ENCODE results near the gene SSX5. TPM values are rescaled to one million over a fixed set of nuclear protein-coding genes. Genes with fewer than 3 reads are reported as not detected.
"Not testable (repeated sequence)": the region's sequence is repeated elsewhere in the genome, so short reads cannot be mapped to it uniquely, and the experiment has no call there.

SSX5 gene, protein sequence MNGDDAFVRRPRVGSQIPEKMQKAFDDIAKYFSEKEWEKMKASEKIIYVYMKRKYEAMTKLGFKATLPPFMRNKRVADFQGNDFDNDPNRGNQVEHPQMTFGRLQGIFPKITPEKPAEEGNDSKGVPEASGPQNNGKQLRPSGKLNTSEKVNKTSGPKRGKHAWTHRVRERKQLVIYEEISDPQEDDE
- not detected in 2 replicates for total RNA-seq

- no peaks in the 10 kb centered on the region for H3K4me1 ChIP-seq (ENCODE audit: insufficient read depth, low read length)
- no peaks in the 10 kb centered on the region for H3K79me2 ChIP-seq (ENCODE audit: insufficient read depth, low read length)
- H3K27ac ChIP-seq (ENCODE audit: low read depth, low read length): no peak within 1 kb of the TSS
- no peaks in the 10 kb centered on the region for H3K9me3 ChIP-seq (ENCODE audit: low read depth, low read length)
- no peak for DNase-seq (ENCODE audit: insufficient read length, low spot score, missing footprints)
- H4K20me1 ChIP-seq (ENCODE audit: insufficient read depth, low read length): no peaks in the 10 kb centered on the region
- H2AFZ ChIP-seq (ENCODE audit: low read length): no peak within 1 kb of the TSS
- no peak within 1 kb of the TSS for H3K4me3 ChIP-seq (ENCODE audit: insufficient read depth, low read length)
- no peaks in the 10 kb centered on the region for H3K36me3 ChIP-seq (ENCODE audit: insufficient read depth, low read length)
- no peaks in the 10 kb centered on the region for H3K27me3 ChIP-seq (ENCODE audit: insufficient read depth, low read length)
- no peak within 1 kb of the TSS for H3K4me2 ChIP-seq (ENCODE audit: insufficient read depth, low read length)
- TF ChIP-seq, protein P1, sequence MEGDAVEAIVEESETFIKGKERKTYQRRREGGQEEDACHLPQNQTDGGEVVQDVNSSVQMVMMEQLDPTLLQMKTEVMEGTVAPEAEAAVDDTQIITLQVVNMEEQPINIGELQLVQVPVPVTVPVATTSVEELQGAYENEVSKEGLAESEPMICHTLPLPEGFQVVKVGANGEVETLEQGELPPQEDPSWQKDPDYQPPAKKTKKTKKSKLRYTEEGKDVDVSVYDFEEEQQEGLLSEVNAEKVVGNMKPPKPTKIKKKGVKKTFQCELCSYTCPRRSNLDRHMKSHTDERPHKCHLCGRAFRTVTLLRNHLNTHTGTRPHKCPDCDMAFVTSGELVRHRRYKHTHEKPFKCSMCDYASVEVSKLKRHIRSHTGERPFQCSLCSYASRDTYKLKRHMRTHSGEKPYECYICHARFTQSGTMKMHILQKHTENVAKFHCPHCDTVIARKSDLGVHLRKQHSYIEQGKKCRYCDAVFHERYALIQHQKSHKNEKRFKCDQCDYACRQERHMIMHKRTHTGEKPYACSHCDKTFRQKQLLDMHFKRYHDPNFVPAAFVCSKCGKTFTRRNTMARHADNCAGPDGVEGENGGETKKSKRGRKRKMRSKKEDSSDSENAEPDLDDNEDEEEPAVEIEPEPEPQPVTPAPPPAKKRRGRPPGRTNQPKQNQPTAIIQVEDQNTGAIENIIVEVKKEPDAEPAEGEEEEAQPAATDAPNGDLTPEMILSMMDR (IDR thresholded peaks at IDR 0.05; ENCODE audit: extremely low read depth, low read depth, low read length): no peak
Observed at GRCh38 chrX:48196745-48197201, at the start of gene SSX5. SSX5 (minus strand) TSS chrX:48196795; CDS start chrX:48195358, 1,437 bp downstream.

DNA sequence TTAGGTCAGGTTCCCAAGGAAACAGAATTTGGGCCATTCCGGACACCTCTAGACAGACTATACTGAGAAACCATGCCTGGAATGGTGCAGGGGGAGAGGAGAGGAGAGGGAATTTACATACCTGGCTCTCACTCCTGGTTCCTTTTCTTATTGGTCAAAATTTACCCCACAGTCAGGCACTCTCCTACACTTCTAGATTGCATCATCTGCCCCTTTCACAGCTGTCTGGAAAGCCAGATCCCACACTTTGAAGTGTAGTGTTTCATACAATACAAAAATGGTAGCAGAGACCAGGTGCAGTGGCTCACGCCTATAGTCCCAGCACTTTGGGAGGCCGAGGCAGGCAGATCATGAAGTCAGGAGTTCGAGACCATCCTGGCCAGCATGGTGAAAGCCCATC, 27.6 kb upstream of the SSX5 start:
- not testable (repeated sequence) for H3K4me3 ChIP-seq (ENCODE audit: insufficient read depth, low read length); H2AFZ ChIP-seq (ENCODE audit: low read length); H3K4me1 ChIP-seq (ENCODE audit: insufficient read depth, low read length); H3K4me2 ChIP-seq (ENCODE audit: insufficient read depth, low read length); H3K79me2 ChIP-seq (ENCODE audit: insufficient read depth, low read length); DNase-seq (ENCODE audit: insufficient read length, low spot score, missing footprints); H3K9me3 ChIP-seq (ENCODE audit: low read depth, low read length); H3K36me3 ChIP-seq (ENCODE audit: insufficient read depth, low read length); H3K27me3 ChIP-seq (ENCODE audit: insufficient read depth, low read length); H3K27ac ChIP-seq (ENCODE audit: low read depth, low read length); H4K20me1 ChIP-seq (ENCODE audit: insufficient read depth, low read length)

GRCh38 chrX:48214341-48214740, 17.7 kb upstream of the SSX5 start:
- H3K79me2 ChIP-seq (ENCODE audit: insufficient read depth, low read length); H4K20me1 ChIP-seq (ENCODE audit: insufficient read depth, low read length); DNase-seq (ENCODE audit: insufficient read length, low spot score, missing footprints): not testable (repeated sequence)

DNA sequence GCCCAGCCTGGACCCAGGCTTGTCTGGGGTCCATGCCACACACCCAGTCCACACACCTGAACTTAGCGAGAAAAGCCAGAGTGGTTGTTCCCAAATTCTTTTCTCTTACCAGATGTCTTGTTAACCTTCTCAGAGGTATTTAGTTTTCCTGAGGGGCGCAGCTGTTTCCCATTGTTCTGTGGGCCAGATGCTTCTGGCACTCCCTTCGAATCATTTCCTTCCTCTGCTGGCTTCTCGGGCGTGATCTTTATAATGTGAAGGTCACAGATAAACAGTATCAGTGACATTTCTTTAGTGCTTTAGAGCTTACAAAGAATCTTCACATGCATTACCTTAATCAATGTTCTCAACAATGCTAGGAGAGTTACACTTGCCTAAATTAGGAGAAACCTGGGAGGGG, 6.6 kb downstream of the SSX5 start:
- DNase-seq (ENCODE audit: insufficient read length, low spot score, missing footprints); H4K20me1 ChIP-seq (ENCODE audit: insufficient read depth, low read length); H2AFZ ChIP-seq (ENCODE audit: low read length); H3K4me3 ChIP-seq (ENCODE audit: insufficient read depth, low read length); H3K9me3 ChIP-seq (ENCODE audit: low read depth, low read length); H3K79me2 ChIP-seq (ENCODE audit: insufficient read depth, low read length); H3K36me3 ChIP-seq (ENCODE audit: insufficient read depth, low read length); H3K4me2 ChIP-seq (ENCODE audit: insufficient read depth, low read length); H3K27ac ChIP-seq (ENCODE audit: low read depth, low read length); H3K27me3 ChIP-seq (ENCODE audit: insufficient read depth, low read length); H3K4me1 ChIP-seq (ENCODE audit: insufficient read depth, low read length): not testable (repeated sequence)

More at GRCh38 chrX:48214341-48214740, 17.7 kb upstream of the SSX5 start:
- H3K27ac ChIP-seq (ENCODE audit: low read depth, low read length); H3K27me3 ChIP-seq (ENCODE audit: insufficient read depth, low read length); H3K4me2 ChIP-seq (ENCODE audit: insufficient read depth, low read length); H3K9me3 ChIP-seq (ENCODE audit: low read depth, low read length); H3K4me1 ChIP-seq (ENCODE audit: insufficient read depth, low read length); H3K36me3 ChIP-seq (ENCODE audit: insufficient read depth, low read length); H3K4me3 ChIP-seq (ENCODE audit: insufficient read depth, low read length); H2AFZ ChIP-seq (ENCODE audit: low read length): not testable (repeated sequence)

DNA sequence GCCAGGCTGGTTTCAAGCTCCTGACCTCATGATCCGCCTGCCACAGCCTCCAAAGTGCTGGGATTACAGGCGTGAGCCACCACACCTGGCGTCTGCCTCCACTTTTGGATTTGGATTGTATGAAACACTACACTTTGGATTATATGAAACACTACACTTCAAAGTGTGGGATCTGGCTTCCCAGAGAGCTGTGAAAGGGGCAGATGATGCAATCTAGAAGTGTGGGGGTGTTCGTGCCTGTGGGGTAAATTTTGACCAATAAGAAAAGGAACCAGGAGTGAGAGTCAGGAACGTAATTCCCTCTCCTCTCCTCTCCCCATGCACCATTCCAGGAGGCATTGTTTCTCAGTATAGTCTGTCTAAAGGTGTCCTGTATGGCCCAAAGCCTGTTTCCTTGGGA, 14.7 kb downstream of the SSX5 start:
- not testable (repeated sequence) for H3K27me3 ChIP-seq (ENCODE audit: insufficient read depth, low read length); H3K9me3 ChIP-seq (ENCODE audit: low read depth, low read length); H3K36me3 ChIP-seq (ENCODE audit: insufficient read depth, low read length); H2AFZ ChIP-seq (ENCODE audit: low read length); H3K4me2 ChIP-seq (ENCODE audit: insufficient read depth, low read length); H3K4me3 ChIP-seq (ENCODE audit: insufficient read depth, low read length); H4K20me1 ChIP-seq (ENCODE audit: insufficient read depth, low read length); DNase-seq (ENCODE audit: insufficient read length, low spot score, missing footprints); H3K27ac ChIP-seq (ENCODE audit: low read depth, low read length); H3K79me2 ChIP-seq (ENCODE audit: insufficient read depth, low read length); H3K4me1 ChIP-seq (ENCODE audit: insufficient read depth, low read length)

GRCh38 chrX:48180811-48181210, 15.8 kb downstream of the SSX5 start:
- H3K79me2 ChIP-seq (ENCODE audit: insufficient read depth, low read length): no peaks in the 10 kb centered on the region
- no peaks in the 10 kb centered on the region for H3K9me3 ChIP-seq (ENCODE audit: low read depth, low read length)
- no peak overlapping the region for H3K4me3 ChIP-seq (ENCODE audit: insufficient read depth, low read length)
- H3K36me3 ChIP-seq (ENCODE audit: insufficient read depth, low read length): no peaks in the 10 kb centered on the region
- no peak overlapping the region for H3K27ac ChIP-seq (ENCODE audit: low read depth, low read length)
- no peak overlapping the region for H3K4me2 ChIP-seq (ENCODE audit: insufficient read depth, low read length)
- H2AFZ ChIP-seq (ENCODE audit: low read length): no peak overlapping the region
- H4K20me1 ChIP-seq (ENCODE audit: insufficient read depth, low read length): no peaks in the 10 kb centered on the region
- no peak for DNase-seq (ENCODE audit: insufficient read length, low spot score, missing footprints)
- TF ChIP-seq, protein P1 (IDR thresholded peaks at IDR 0.05; ENCODE audit: extremely low read depth, low read depth, low read length): no peak
- H3K27me3 ChIP-seq (ENCODE audit: insufficient read depth, low read length): no peaks in the 10 kb centered on the region
- H3K4me1 ChIP-seq (ENCODE audit: insufficient read depth, low read length): no peaks in the 10 kb centered on the region

Measured in osteoblast (primary cell).